Measurements from ENCODE around the gene PEX11G. TPM values are rescaled to one million over a fixed set of nuclear protein-coding genes. Genes with fewer than 3 reads are reported as not detected.

Gene PEX11G
- total RNA-seq, 2 experiments from 2014 or later: 0.51 to 1.1 TPM

DNA sequence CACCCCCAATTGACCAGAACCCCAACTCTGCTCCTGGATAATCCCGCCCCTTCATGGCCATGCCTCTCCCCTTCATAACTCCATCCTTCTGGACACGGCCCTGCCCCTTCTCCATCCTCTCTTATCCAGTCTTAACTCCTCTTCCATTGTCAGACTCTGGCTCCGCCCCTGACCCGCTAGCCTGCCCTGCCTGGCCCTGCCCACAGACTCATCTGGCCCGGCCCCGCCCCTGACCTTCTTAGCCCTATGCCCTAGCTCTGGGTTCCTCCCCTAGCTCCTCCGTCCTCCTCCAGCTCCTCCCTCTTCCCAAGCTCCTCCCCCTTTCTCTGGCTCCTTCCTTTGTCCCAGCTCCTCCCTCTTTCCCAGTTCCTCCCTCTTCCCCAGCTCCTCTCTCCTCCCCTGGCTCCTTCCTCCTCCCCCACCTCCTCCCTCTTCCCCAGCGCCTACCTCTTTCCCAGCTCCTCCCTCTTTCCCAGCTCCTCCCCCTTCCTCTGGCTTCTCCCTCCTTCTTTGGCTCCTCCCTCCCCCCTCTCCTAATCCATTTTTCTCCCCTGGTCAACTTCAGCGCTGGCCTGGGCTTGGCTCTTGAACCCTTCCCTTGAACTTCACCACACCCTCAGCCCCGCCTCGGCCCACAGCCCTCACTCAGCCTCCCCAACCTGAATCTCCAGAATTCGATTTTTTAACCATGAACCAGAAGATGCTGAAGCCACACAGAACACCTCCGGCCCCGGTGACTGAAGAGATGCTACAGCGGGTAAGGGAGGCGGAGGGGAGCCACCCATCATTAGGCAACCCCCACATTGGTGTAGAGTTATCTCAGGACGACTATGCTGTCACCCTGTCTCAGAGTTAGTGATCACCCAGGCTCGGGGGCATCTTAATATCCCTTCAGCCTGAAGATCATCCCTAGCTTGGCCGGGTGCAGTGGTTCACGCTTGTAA lies 17.8 kb upstream of the PEX11G start:
- intact Hi-C loops (cut with DNase I, micrococcal nuclease): loop anchor here in 1 of 2 experiments (1.0 to 5.0 kb wide), 6 partner anchors 16 to 366 kb away; partner anchors contain the start of genes MCOLN1, PEX11G, PNPLA6 and PRR36
- Mint-ChIP-seq H3K36me3 (ENCODE audit: low read depth) (no peaks in the 10 kb centered on the region), H3K4me1 (peaks cover 13% of the 10 kb centered on the region), H3K9me3 (ENCODE audit: low read depth) (no peaks in the 10 kb centered on the region), H3K27me3 (peaks cover 28% of the 10 kb centered on the region), H3K27ac (no peak overlapping the region), H3K4me3 (no peak overlapping the region)
- CTCF ChIA-PET: interaction anchor here (0.6 to 1.0 kb wide), 2 partner anchors 62 to 178 kb away, joined by 3 to 4 read pairs; no protein-coding TSS in a partner anchor
- peak; percentile 81 for DNase-seq
- POLR2A ChIA-PET: interaction anchor here (0.6 to 0.7 kb wide), 2 partner anchors 11 to 325 kb away, joined by 3 to 4 read pairs; no protein-coding TSS in a partner anchor
- peak; percentile 85 for ATAC-seq

DNA sequence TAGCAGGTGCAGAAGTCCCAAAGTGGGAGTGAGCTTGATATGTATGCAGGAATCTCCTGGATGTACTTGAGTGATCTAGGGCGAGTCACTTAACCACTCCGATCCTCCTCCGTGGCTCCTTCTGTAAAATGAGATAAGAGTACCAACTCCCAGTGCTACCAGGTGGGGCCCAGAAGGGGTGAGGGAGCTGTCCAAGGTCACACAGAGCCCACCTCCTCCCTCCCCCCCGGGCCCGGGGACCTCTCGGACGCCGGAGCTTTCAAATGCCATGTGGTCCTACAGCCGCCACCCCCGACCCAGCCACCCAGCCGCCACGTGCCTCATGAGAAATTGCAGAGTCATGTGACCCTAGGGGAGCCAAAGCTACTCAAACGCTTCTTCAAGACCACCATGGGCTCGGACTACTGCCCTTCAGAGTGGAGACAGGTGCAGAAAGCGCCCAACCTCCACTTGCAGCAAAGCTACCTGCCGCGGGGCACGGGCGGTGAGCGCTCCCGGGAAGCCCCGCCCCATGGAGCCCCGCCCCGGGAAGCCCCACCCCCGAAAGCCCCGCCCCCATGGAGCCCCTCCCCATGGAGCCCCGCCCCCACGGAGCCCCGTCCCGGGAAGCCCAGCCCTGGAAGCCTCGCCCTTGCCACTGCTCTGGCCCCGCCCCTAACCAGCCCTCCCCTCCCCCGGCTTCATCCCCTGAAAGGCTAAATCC lies 17.0 kb upstream of the PEX11G start:
- peak; percentile 64 for ATAC-seq
- Mint-ChIP-seq H3K4me1 (peaks cover 13% of the 10 kb centered on the region), H3K9me3 (ENCODE audit: low read depth) (no peaks in the 10 kb centered on the region), H3K36me3 (ENCODE audit: low read depth) (no peaks in the 10 kb centered on the region), H3K4me3 (peak overlapping the region; percentile 32), H3K27me3 (peaks cover 29% of the 10 kb centered on the region), H3K27ac (no peak overlapping the region)
- intact Hi-C loops (cut with DNase I, micrococcal nuclease): loop anchor here in 1 of 2 experiments (1.0 to 5.0 kb wide), 6 partner anchors 16 to 366 kb away; partner anchors contain the start of genes MCOLN1, PEX11G, PNPLA6 and PRR36
- CTCF ChIA-PET: interaction anchor here (0.8 to 1.0 kb wide), 2 partner anchors 63 to 370 kb away, joined by 3 read pairs; no protein-coding TSS in a partner anchor
- POLR2A ChIA-PET: interaction anchor here (0.7 kb wide), 2 partner anchors 16 to 326 kb away, joined by 3 to 4 read pairs; no protein-coding TSS in a partner anchor
- peak; percentile 72 for DNase-seq

DNA sequence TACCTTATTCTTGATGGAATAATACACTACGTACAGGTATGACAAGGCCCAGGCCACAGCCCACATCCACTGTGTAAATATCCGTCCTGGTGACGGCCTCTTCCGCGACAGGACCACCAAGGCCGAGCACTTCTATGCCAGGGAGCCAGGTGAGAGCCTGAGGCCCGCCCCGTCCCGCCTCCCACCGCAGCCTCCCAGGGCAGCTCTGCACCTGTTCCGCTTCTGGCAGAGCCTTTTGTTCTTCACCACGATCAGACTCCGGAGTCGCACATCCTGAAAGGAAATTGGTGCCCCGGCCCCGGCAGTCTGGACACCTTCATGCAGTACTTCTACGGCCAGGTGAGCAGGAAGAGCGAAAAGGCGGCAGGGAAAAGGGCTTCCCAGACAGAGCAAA lies 16.4 kb upstream of the PEX11G start:
- Mint-ChIP-seq H3K4me3 (peak overlapping the region; percentile 32), H3K4me1 (peaks cover 13% of the 10 kb centered on the region), H3K9me3 (ENCODE audit: low read depth) (no peaks in the 10 kb centered on the region), H3K27ac (no peak overlapping the region), H3K36me3 (ENCODE audit: low read depth) (no peaks in the 10 kb centered on the region), H3K27me3 (peaks cover 31% of the 10 kb centered on the region)
- DNase-seq: no peak
- POLR2A ChIA-PET: interaction anchor here (0.7 kb wide), 1 partner anchor 16 kb away, joined by 3 read pairs; no protein-coding TSS in a partner anchor
- ATAC-seq: no peak
- intact Hi-C loops (cut with DNase I, micrococcal nuclease): loop anchor here in 1 of 2 experiments (5.0 kb wide), 1 partner anchor 367 kb away; the partner anchor contains the start of gene PRR36
- CTCF ChIA-PET: interaction anchor here (0.8 kb wide), 1 partner anchor 370 kb away, joined by 3 read pairs; no protein-coding TSS in a partner anchor

DNA sequence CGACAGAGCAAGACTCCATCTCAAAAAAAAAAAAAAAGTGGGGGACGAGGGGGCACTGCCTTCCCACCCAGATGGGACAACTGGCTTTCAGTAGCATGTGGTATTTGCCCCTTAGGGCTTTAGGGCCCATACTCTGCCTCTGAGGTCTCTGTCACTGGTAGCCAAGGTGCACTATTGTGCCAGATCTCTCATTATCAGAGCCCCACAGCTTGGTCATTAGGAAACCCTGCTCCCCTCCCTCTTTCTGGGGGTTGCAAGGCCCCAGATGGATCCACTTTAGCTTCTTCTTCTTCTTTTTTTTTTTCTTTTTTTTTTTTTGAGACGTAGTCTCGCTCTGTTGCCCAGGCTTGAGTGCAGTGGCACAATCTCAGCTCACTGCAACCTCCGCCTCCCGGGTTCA lies 15.8 kb upstream of the PEX11G start:
- POLR2A ChIA-PET: interaction anchor here (0.6 to 0.7 kb wide), 2 partner anchors 17 to 138 kb away, joined by 3 to 6 read pairs; no protein-coding TSS in a partner anchor
- CTCF ChIA-PET: no interaction called here
- peaks cover 13% of the 10 kb centered on the region for H3K4me1 Mint-ChIP-seq
- H3K9me3 Mint-ChIP-seq (ENCODE audit: low read depth): no peaks in the 10 kb centered on the region
- no peak overlapping the region for H3K27ac Mint-ChIP-seq
- no peaks in the 10 kb centered on the region for H3K36me3 Mint-ChIP-seq (ENCODE audit: low read depth)
- no peak for DNase-seq
- H3K4me3 Mint-ChIP-seq: no peak overlapping the region
- H3K27me3 Mint-ChIP-seq: peaks cover 35% of the 10 kb centered on the region
- ATAC-seq: no peak
- intact Hi-C loops (cut with DNase I, micrococcal nuclease): loop anchor here in 1 of 2 experiments (5.0 kb wide), 1 partner anchor 368 kb away; the partner anchor contains the start of gene PRR36

DNA sequence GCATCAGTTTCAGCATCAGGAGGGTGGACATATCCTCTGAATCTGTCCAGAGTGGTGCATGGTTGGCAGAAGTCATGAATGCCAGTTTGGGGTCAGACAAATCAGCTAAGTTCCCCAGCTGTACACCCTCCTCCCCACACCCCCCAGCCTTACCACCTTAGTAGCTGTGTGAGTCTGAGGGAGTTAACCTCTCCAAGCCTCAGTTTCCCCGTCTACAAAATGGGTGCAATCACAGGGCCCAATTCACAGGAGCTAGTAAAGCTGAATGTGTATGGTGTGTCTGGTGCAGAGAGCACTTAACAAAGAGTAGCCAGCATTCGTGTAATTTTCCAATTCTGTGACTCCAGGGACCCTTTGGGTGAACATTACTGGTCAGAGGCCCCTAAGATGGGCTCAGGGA lies 13.7 kb upstream of the PEX11G start:
- peaks cover 13% of the 10 kb centered on the region for H3K4me1 Mint-ChIP-seq
- ChIA-PET CTCF (interaction anchor here (0.6 kb wide), 1 partner anchor 8 kb away, joined by 3 read pairs; no protein-coding TSS in a partner anchor), POLR2A (interaction anchor here (0.5 kb wide), 1 partner anchor 148 kb away, joined by 3 read pairs; no protein-coding TSS in a partner anchor)
- no peak overlapping the region for H3K4me3 Mint-ChIP-seq
- H3K27me3 Mint-ChIP-seq: peaks cover 37% of the 10 kb centered on the region
- ATAC-seq (no peak), DNase-seq (no peak)
- H3K36me3 Mint-ChIP-seq (ENCODE audit: low read depth): no peaks in the 10 kb centered on the region
- H3K9me3 Mint-ChIP-seq (ENCODE audit: low read depth): no peaks in the 10 kb centered on the region
- no peak overlapping the region for H3K27ac Mint-ChIP-seq
- intact Hi-C loops (cut with DNase I, micrococcal nuclease): no loop called here

DNA sequence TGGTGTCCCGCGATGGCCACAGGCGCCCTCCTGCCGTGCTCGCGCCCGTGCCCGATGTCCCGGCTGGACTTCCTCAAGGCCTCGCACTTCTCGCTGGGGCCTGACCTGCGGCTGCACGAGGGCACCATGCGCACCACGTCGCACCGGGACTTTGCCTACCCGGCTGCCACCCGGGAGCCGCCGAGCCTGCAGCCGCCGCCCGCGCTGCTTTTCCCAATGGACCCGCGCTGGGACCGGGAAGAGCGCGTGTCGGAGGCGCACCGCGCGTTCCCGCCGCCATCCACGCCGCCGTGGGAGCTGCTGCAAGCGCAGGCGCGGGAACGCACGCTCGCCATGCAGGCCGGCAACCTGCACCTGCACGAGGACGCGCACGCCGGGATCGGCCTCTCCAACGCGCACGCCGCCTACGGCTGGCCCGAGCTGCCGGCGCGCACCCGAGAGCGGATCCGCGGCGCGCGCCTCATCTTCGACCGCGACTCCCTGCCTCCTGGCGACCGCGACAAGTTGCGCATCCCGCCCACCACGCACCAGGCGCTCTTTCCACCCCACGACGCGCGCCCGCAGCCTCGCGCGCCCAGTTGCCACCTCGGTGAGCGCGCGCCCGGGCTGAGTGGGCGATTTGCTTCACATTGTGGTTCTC lies 12.1 kb upstream of the PEX11G start:
- H3K27me3 Mint-ChIP-seq: peaks cover 37% of the 10 kb centered on the region
- H3K4me3 Mint-ChIP-seq: peak overlapping the region; percentile 44
- ATAC-seq (peak; percentile 69), DNase-seq (peak; percentile 87)
- POLR2A ChIA-PET: no interaction called here
- no peaks in the 10 kb centered on the region for H3K36me3 Mint-ChIP-seq (ENCODE audit: low read depth)
- intact Hi-C loops (cut with DNase I, micrococcal nuclease): no loop called here
- H3K4me1 Mint-ChIP-seq: peaks cover 8% of the 10 kb centered on the region
- H3K27ac Mint-ChIP-seq: no peak overlapping the region
- H3K9me3 Mint-ChIP-seq (ENCODE audit: low read depth): no peaks in the 10 kb centered on the region
- CTCF ChIA-PET: interaction anchor here (0.8 kb wide), 1 partner anchor 654 kb away, joined by 3 read pairs; no protein-coding TSS in a partner anchor

DNA sequence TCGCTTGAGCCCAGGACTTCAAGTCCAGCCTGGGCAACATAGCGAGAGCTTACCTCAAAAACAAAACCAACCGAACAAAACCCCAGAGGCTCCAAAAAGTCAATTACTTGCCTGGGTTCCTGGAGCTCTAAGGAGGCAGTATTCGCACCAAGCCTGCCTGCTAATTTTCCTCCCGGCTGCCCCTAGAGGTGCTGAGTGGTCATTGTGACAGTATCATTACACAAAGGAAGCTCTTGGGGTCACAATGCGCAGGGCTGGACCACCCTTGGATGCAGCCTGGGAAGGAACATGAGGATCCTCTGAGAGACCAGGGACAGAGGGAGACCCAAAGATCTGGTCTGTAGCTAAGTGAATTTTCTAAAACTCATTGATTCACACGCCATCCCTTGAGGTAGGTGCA lies 8.5 kb upstream of the PEX11G start:
- intact Hi-C loops (cut with DNase I, micrococcal nuclease): no loop called here
- ATAC-seq (peak; percentile 41), DNase-seq (no peak)
- Mint-ChIP-seq H3K9me3 (ENCODE audit: low read depth) (no peaks in the 10 kb centered on the region), H3K4me1 (peaks cover 7% of the 10 kb centered on the region), H3K27ac (no peak overlapping the region), H3K27me3 (peaks cover 25% of the 10 kb centered on the region), H3K36me3 (ENCODE audit: low read depth) (no peaks in the 10 kb centered on the region), H3K4me3 (no peak overlapping the region)
- POLR2A ChIA-PET: no interaction called here
- CTCF ChIA-PET: interaction anchor here (0.6 to 1.2 kb wide), 5 partner anchors 25 to 156 kb away, joined by 3 to 5 read pairs (median 3); partner anchors contain the start of gene MCOLN1

DNA sequence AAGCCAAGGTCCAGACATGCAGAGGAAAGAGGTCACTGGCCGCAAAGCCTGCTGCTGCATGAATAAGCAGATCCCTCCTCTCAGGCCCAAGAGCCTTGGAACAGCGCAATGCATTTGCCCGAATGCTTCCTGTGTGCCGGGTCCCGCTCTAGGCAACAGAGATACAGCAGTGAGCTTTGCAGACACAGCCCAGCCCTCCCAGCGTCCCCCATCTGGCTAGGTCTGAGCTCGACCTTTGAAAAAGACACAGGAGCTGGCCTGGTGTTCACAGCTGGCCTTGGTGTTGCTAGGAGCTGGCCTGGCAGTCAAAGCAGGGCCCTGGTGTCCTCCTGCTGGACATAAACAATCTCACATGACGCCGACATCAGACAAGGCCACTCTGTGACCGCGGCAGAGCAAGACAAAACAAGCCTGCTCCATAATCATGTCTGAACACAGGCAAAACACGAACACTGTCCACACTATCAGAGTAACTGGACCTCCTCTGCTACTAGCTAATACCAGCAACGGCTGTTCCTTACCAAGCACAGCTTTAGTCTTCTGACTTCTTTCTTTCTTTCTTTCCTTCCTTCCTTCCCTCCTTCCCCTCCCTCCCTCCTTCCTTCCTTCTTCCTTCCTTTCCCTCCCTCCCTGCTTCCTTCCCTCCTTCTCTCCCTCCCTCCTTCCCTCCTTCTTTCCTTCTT lies 5.7 kb upstream of the PEX11G start:
- ATAC-seq (no peak), DNase-seq (no peak)
- intact Hi-C loops (cut with DNase I, micrococcal nuclease): no loop called here
- ChIA-PET POLR2A (no interaction called here), CTCF (interaction anchor here (0.6 kb wide), 4 partner anchors 8 to 159 kb away, joined by 3 read pairs; no protein-coding TSS in a partner anchor)
- Mint-ChIP-seq H3K9me3 (ENCODE audit: low read depth) (no peaks in the 10 kb centered on the region), H3K4me1 (peaks cover 14% of the 10 kb centered on the region), H3K27ac (no peak overlapping the region), H3K27me3 (peaks cover 14% of the 10 kb centered on the region), H3K4me3 (no peak overlapping the region), H3K36me3 (ENCODE audit: low read depth) (no peaks in the 10 kb centered on the region)

DNA sequence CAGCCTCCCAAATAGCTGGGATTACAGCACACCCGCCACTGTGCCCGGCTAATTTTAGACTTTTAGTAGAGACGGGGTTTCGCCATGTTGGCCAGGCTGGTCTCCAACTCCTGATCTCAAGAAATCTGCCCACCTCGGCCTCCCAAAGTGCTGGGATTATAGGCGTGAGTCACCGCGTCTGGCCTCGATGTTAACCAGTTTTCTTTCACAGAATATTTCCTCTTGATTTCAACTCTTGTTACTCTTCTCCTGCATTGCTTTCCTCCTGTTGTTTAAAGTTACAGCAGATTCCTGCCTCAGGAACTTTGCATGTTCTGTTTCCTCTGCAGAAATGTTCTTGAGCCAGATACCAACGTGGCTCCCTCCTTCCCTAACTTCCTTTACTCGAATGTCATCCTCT lies 3.7 kb upstream of the PEX11G start:
- CTCF ChIA-PET: no interaction called here
- Mint-ChIP-seq H3K27me3 (peaks cover 9% of the 10 kb centered on the region), H3K4me1 (peaks cover 20% of the 10 kb centered on the region), H3K27ac (peak overlapping the region; percentile 15), H3K36me3 (ENCODE audit: low read depth) (no peaks in the 10 kb centered on the region), H3K9me3 (ENCODE audit: low read depth) (no peaks in the 10 kb centered on the region), H3K4me3 (no peak overlapping the region)
- intact Hi-C loops (cut with DNase I, micrococcal nuclease): loop anchor here in 1 of 2 experiments (2.0 kb wide), 1 partner anchor 280 kb away; no protein-coding TSS in a partner anchor
- POLR2A ChIA-PET: no interaction called here
- no peak for DNase-seq
- ATAC-seq: no peak

DNA sequence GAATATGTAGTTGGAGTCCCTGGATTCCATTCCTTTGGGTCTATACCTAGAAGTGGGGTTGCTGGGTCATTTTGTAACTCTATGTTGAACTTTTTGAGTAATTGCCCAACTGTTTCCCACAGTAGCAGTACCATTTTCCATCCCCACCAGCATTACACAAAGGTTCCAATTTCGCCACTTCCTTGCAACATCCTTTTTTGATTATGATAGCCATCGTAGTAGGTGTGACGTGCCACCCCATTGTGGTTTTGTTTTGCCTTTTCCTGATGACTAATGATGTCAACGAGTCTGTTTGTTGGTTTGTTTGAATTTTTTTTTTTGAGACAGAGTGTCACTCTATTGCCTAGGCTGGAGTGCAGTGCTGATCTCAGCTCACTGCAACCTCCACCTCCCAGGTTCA lies 3.3 kb upstream of the PEX11G start:
- no peaks in the 10 kb centered on the region for H3K36me3 Mint-ChIP-seq (ENCODE audit: low read depth)
- peaks cover 20% of the 10 kb centered on the region for H3K4me1 Mint-ChIP-seq
- DNase-seq: peak; percentile 82
- intact Hi-C loops (cut with DNase I, micrococcal nuclease): loop anchor here in 1 of 2 experiments (2.0 kb wide), 1 partner anchor 281 kb away; no protein-coding TSS in a partner anchor
- no peaks in the 10 kb centered on the region for H3K9me3 Mint-ChIP-seq (ENCODE audit: low read depth)
- H3K4me3 Mint-ChIP-seq: no peak overlapping the region
- ChIA-PET POLR2A (no interaction called here), CTCF (no interaction called here)
- peaks cover 7% of the 10 kb centered on the region for H3K27me3 Mint-ChIP-seq
- H3K27ac Mint-ChIP-seq: peak overlapping the region; percentile 15
- peak; percentile 71 for ATAC-seq

Measured in activated CD4-positive, alpha-beta T cell treated with anti-CD3 and anti-CD28 coated beads for 36 hours (primary cell).